VCaP (cell line): ENCODE measurements around the gene PNRC1.
"Not testable (repeated sequence)": the region's sequence is repeated elsewhere in the genome, so short reads cannot be mapped to it uniquely, and the experiment has no call there.

ENCODE experiments used
- H3K27ac ChIP-seq: fragments of 450-650 bp; 2 replicates; pipeline ENCODE4 v1.5.1; 2017
- TF ChIP-seq, protein P1 (sequence below): fragments of 450-650 bp; conservative IDR thresholded peaks from 2 replicates; pipeline ENCODE4 v1.5.1; 2017; ENCODE audit warnings: mild to moderate bottlenecking, moderate library complexity

PNRC1 gene

DNA sequence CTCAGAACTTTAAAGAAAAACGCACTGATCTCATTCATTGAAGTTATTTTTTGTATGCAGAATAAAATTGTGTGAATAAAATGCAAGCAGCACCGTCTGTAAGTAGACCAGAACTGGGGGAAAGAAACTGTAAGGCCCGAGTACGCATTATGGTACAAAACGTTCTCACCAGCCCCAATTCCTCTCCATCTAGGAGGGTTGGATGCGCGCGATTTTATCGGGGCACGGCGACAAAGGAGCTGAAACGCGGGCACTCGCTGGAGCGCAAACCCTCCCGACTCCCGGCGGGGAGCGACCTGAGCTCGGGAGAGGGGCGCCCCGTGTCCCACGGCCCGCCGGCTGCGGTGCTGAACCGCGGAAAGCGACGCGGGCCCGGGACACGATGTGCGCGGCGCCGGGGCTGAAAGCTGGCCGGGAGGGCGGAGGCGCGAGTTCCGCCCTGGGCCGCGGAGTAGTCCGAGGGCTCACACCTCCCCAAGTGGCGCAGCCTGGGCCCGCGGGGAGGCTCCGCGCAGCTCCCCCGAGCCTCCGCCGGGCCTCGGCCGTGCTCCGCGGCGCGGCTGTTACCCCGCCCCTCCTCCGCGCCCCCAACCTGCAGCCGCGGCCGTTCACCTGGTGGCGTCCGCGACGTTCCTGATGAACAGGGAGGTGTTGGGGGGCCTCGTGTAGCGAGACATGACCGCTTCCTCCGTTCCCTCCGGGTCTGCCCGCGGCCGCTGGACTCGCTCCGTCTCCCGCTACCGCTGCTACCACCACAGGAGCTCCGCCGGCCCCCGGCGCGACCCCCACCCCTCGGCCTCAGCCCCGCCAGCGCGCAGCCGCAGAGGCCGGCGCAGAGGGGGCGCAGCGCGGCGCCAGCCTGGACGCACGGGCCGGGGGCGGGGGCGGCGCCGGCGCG, 36.9 kb downstream of the PNRC1 start, which contains the start of gene SRSF12:
TSS of gene SRSF12 (minus strand) at position 861 of the 898 bp plus-strand sequence. CDS start at position 677, 184 bp downstream.
- TF ChIP-seq, protein P1, sequence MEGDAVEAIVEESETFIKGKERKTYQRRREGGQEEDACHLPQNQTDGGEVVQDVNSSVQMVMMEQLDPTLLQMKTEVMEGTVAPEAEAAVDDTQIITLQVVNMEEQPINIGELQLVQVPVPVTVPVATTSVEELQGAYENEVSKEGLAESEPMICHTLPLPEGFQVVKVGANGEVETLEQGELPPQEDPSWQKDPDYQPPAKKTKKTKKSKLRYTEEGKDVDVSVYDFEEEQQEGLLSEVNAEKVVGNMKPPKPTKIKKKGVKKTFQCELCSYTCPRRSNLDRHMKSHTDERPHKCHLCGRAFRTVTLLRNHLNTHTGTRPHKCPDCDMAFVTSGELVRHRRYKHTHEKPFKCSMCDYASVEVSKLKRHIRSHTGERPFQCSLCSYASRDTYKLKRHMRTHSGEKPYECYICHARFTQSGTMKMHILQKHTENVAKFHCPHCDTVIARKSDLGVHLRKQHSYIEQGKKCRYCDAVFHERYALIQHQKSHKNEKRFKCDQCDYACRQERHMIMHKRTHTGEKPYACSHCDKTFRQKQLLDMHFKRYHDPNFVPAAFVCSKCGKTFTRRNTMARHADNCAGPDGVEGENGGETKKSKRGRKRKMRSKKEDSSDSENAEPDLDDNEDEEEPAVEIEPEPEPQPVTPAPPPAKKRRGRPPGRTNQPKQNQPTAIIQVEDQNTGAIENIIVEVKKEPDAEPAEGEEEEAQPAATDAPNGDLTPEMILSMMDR: 0 out of 2 replicates have a peak, but pooled peaks have one; percentile 14
- peak within 1 kb of the TSS; percentile 68; the same call in 1 of the 2 replicates for H3K27ac ChIP-seq

DNA sequence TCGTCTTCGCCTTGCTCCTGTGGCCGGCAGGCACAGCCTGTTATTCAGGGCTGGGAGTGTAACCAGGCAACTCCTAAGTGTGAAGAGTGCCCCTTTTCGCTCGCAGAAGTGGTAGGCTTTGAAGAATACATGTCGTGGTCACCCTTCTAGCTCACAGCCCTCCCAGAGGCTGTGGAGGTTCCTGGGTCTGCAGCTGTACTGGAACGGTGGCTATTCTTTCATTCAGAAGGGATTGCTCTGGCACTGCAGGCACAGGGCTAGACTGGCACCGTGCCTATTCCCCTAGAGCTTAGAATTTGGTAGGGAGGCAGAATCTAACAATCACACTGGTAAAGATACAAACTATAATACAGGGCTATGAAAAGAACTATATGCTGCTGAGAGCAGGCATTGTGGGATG, 38.4 kb downstream of the PNRC1 start:
- TF ChIP-seq, protein P1: no peak
- H3K27ac ChIP-seq: no peak overlapping the region

DNA sequence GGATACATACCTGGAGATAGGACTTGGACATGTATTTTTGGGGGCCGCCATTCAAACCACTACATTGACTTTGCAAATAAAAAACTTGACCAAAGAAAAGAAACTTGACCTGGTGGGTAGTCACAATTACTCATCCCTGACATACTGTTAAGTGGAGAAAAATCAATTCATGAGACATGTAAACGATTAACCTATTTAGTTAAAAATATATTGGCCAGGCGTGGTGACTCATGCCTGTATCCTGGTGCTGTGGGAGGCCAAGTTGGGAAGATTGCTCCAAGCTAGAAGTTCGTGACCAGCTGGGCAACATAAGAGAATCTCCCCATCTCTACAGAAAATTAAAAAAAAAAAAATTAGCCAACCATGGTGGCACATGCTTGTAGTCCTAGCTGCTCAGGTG, 39.8 kb downstream of the PNRC1 start:
- H3K27ac ChIP-seq: no peak overlapping the region
- TF ChIP-seq, protein P1: no peak

DNA sequence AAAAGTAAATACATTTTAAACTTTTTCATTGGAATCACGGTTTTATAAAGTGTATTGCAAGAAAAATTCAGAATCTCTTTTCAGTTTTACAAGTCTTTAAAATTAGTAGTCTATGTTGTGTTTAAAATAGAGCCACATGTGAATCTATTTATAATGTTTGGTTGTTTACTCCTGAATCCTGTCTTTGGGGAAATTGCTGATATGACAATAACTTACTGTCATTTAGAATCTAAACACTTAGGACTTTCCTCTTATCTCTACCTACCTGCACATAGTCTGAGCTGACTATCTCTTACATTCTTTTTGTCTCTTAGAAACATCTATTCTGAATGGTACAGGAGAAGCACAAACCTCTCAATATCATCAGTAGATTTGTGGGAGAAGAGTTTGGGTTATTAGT, 41.4 kb downstream of the PNRC1 start:
- TF ChIP-seq, protein P1: no peak
- H3K27ac ChIP-seq: no peak overlapping the region

DNA sequence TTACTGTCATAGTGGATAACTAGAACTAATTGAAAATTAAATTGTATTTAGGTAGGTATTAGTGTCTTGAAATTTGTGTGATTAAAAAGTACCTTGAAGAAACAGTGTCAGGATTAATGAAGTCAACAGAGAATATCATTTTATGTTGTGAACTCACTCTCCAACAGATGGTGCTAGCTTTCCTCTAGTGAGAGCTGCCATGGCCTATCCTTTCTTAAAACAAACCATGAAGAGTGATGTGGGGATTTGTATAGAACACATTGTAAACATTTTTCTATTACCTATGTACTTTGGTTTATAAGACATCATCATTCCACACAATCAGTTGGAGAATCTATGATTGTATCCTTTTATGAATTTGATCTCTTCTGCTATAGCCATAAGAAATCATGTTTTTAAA, 42.1 kb downstream of the PNRC1 start:
- TF ChIP-seq, protein P1: peak; percentile 86
- H3K27ac ChIP-seq: no peak overlapping the region

DNA sequence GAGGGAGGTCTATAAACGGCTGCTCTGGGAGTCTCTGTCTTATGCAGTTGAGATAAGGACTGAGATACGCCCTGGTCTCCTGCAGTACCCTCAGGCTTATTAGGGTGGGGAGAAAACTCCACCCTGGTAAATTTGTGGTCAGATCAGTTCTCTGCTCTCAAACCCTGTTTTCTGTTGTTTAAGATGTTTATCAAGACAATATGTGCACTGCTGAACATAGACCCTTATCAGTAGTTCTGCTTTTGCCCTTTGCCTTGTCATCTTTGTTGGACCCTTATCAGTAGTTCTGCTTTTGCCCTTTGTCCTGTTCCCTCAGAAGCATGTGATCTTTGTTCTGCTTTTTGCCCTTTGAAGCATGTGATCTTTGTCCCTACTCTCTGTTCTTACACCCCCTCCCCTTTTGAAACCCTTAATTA, 47.7 kb downstream of the PNRC1 start:
- H3K27ac ChIP-seq: not testable (repeated sequence)

DNA sequence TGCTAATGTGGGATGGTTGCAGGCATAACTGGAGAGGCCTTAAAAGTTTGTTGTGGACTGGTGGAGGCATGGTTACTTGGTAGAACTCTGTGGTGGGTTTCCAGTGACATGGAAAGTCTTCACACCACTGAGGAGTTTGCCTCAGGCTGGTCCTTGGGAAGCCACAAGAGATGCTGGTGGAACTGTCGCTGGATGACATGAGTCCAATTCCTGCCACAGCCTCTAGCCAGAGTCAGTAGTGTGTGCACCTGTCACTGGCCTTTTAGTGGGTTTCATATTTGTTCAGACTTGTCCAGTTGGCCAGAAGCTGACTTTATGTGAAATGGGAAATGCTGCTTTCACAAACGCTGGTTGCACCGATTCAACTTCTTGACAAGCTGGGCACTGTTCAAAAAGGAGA, 51.0 kb downstream of the PNRC1 start:
- TF ChIP-seq, protein P1: no peak
- H3K27ac ChIP-seq: no peak overlapping the region

DNA sequence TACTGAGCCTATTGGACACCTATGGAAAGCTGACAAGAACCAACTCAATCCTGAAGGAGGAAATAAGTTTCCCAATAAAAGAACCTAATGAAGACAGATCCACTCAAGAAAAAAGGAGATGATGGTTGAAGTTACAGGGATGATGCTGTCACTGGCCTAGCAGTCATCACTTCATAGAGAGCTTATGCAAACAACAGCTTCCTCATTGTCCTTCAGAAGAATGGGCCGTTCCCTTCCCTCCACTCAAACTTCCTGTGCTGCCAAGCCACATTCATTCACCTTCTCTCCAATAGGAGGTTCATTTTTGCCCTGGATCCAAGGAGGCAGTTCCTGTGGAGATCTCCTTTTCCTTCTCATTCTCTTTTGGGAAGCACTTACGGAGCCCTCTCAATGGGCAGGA, 51.5 kb downstream of the PNRC1 start:
- TF ChIP-seq, protein P1: no peak
- no peak overlapping the region for H3K27ac ChIP-seq
